ENCODE data around the gene TICAM2.

TICAM2 gene

GRCh38 chr5:115629903-115630302 lies 27.6 kb upstream of the TICAM2 start:
- H3K4me3 ChIP-seq (ENCODE audit: low read length): no peak overlapping the region
- H3K4me1 ChIP-seq (ENCODE audit: insufficient read depth, low read length): peaks cover 18% of the 10 kb centered on the region
- H3K36me3 ChIP-seq (ENCODE audit: insufficient read depth, low read length): no peaks in the 10 kb centered on the region
- H3K9ac ChIP-seq (ENCODE audit: low read depth, low read length): no peak overlapping the region
- no peaks in the 10 kb centered on the region for H3K27me3 ChIP-seq (ENCODE audit: insufficient read depth, low read length)
- H3K9me3 ChIP-seq (ENCODE audit: insufficient read depth, low read depth, low read length): no peaks in the 10 kb centered on the region
- 89% methylated on average over 1 of the region's 1 CpG for WGBS
- H3K27ac ChIP-seq (ENCODE audit: low read depth, low read length): no peak overlapping the region

GRCh38 chr5:115627295-115627865 lies 25.1 kb upstream of the TICAM2 start:
- H3K9me3 ChIP-seq (ENCODE audit: insufficient read depth, low read depth, low read length): no peaks in the 10 kb centered on the region
- peaks cover 24% of the 10 kb centered on the region for H3K4me1 ChIP-seq (ENCODE audit: insufficient read depth, low read length)
- H3K4me3 ChIP-seq (ENCODE audit: low read length): no peak overlapping the region
- WGBS: 96% methylated on average over 2 of the region's 5 CpGs
- peaks cover 15% of the 10 kb centered on the region; the same call in 1 of the 2 replicates for H3K36me3 ChIP-seq (ENCODE audit: insufficient read depth, low read length)
- no peaks in the 10 kb centered on the region for H3K27me3 ChIP-seq (ENCODE audit: insufficient read depth, low read length)
- H3K9ac ChIP-seq (ENCODE audit: low read depth, low read length): no peak overlapping the region
- no peak overlapping the region for H3K27ac ChIP-seq (ENCODE audit: low read depth, low read length)

GRCh38 chr5:115626445-115626823 lies 24.2 kb upstream of the TICAM2 start:
- Histone ChIP-seq H3K27me3 (ENCODE audit: insufficient read depth, low read length) (no peaks in the 10 kb centered on the region), H3K36me3 (ENCODE audit: insufficient read depth, low read length) (peaks cover 17% of the 10 kb centered on the region; the same call in 1 of the 2 replicates), H3K9me3 (ENCODE audit: insufficient read depth, low read depth, low read length) (no peaks in the 10 kb centered on the region), H3K27ac (ENCODE audit: low read depth, low read length) (peak overlapping the region; percentile 21; the same call in 1 of the 2 replicates), H3K4me3 (ENCODE audit: low read length) (peak overlapping the region; percentile 80), H3K9ac (ENCODE audit: low read depth, low read length) (peak overlapping the region; percentile 82), H3K4me1 (ENCODE audit: insufficient read depth, low read length) (peaks cover 24% of the 10 kb centered on the region)
- WGBS: 1% methylated on average over 8 of the region's 9 CpGs

- H3K36me3 ChIP-seq (ENCODE audit: insufficient read depth, low read length): peaks cover 21% of the 10 kb centered on the region
- H3K9ac ChIP-seq (ENCODE audit: low read depth, low read length): peak within 1 kb of the TSS; percentile 82
- H3K4me3 ChIP-seq (ENCODE audit: low read length): peak within 1 kb of the TSS; percentile 80
- peaks cover 24% of the 10 kb centered on the region for H3K4me1 ChIP-seq (ENCODE audit: insufficient read depth, low read length)
- no peaks in the 10 kb centered on the region for H3K9me3 ChIP-seq (ENCODE audit: insufficient read depth, low read depth, low read length)
- under 1% methylated on average over 77 of the region's 77 CpGs for WGBS
- peak within 1 kb of the TSS; percentile 82 for H3K27ac ChIP-seq (ENCODE audit: low read depth, low read length)
- no peaks in the 10 kb centered on the region for H3K27me3 ChIP-seq (ENCODE audit: insufficient read depth, low read length)
Measured at GRCh38 chr5:115625579-115626444, 23.5 kb upstream of the TICAM2 start, which contains the start of gene TMED7. TSS of gene TMED7 (minus strand) at chr5:115626036. CDS start at chr5:115625792, 244 bp downstream.

- 52% methylated on average over 3 of the region's 3 CpGs for WGBS
- Histone ChIP-seq H3K27me3 (ENCODE audit: insufficient read depth, low read length) (no peaks in the 10 kb centered on the region), H3K27ac (ENCODE audit: low read depth, low read length) (peak overlapping the region; percentile 82; the same call in 1 of the 2 replicates)
Measured at GRCh38 chr5:115624994-115625393, 22.7 kb upstream of the TICAM2 start.

GRCh38 chr5:115623658-115624057 lies 21.4 kb upstream of the TICAM2 start:
- no peak overlapping the region for H3K9ac ChIP-seq (ENCODE audit: low read depth, low read length)
- WGBS: 90% methylated on average over 5 of the region's 5 CpGs
- peak overlapping the region; percentile 80; the same call in 1 of the 2 replicates for H3K4me3 ChIP-seq (ENCODE audit: low read length)
- no peaks in the 10 kb centered on the region for H3K27me3 ChIP-seq (ENCODE audit: insufficient read depth, low read length)
- peaks cover 43% of the 10 kb centered on the region for H3K36me3 ChIP-seq (ENCODE audit: insufficient read depth, low read length)
- peaks cover 24% of the 10 kb centered on the region for H3K4me1 ChIP-seq (ENCODE audit: insufficient read depth, low read length)
- H3K27ac ChIP-seq (ENCODE audit: low read depth, low read length): no peak overlapping the region
- no peaks in the 10 kb centered on the region for H3K9me3 ChIP-seq (ENCODE audit: insufficient read depth, low read depth, low read length)

More at GRCh38 chr5:115624994-115625393, 22.7 kb upstream of the TICAM2 start:
- Histone ChIP-seq H3K4me1 (ENCODE audit: insufficient read depth, low read length) (peaks cover 24% of the 10 kb centered on the region), H3K4me3 (ENCODE audit: low read length) (peak overlapping the region; percentile 80), H3K9me3 (ENCODE audit: insufficient read depth, low read depth, low read length) (no peaks in the 10 kb centered on the region), H3K9ac (ENCODE audit: low read depth, low read length) (peak overlapping the region; percentile 82), H3K36me3 (ENCODE audit: insufficient read depth, low read length) (peaks cover 30% of the 10 kb centered on the region)

- WGBS: 90% methylated on average over 3 of the region's 4 CpGs
- no peak overlapping the region for H3K9ac ChIP-seq (ENCODE audit: low read depth, low read length)
- peaks cover 20% of the 10 kb centered on the region; the same call in 1 of the 2 replicates for H3K4me1 ChIP-seq (ENCODE audit: insufficient read depth, low read length)
- H3K36me3 ChIP-seq (ENCODE audit: insufficient read depth, low read length): peaks cover 64% of the 10 kb centered on the region
- no peak overlapping the region for H3K27ac ChIP-seq (ENCODE audit: low read depth, low read length)
- H3K4me3 ChIP-seq (ENCODE audit: low read length): no peak overlapping the region
- no peaks in the 10 kb centered on the region for H3K9me3 ChIP-seq (ENCODE audit: insufficient read depth, low read depth, low read length)
- no peaks in the 10 kb centered on the region for H3K27me3 ChIP-seq (ENCODE audit: insufficient read depth, low read length)
Measured at GRCh38 chr5:115621365-115621900, 19.2 kb upstream of the TICAM2 start.

GRCh38 chr5:115616892-115617291 lies 14.6 kb upstream of the TICAM2 start:
- Histone ChIP-seq H3K4me1 (ENCODE audit: insufficient read depth, low read length) (no peaks in the 10 kb centered on the region), H3K27me3 (ENCODE audit: insufficient read depth, low read length) (no peaks in the 10 kb centered on the region), H3K9ac (ENCODE audit: low read depth, low read length) (no peak overlapping the region), H3K9me3 (ENCODE audit: insufficient read depth, low read depth, low read length) (no peaks in the 10 kb centered on the region), H3K4me3 (ENCODE audit: low read length) (no peak overlapping the region), H3K36me3 (ENCODE audit: insufficient read depth, low read length) (peaks cover 89% of the 10 kb centered on the region), H3K27ac (ENCODE audit: low read depth, low read length) (no peak overlapping the region)
- WGBS: no CpG with 5 or more reads among the region's 1 CpG

- peaks cover 92% of the 10 kb centered on the region for H3K36me3 ChIP-seq (ENCODE audit: insufficient read depth, low read length)
Measured at GRCh38 chr5:115616472-115616871, 14.2 kb upstream of the TICAM2 start.

GRCh38 chr5:115611873-115612272 lies 9.6 kb upstream of the TICAM2 start:
- 96% methylated on average over 5 of the region's 5 CpGs for WGBS
- Histone ChIP-seq H3K4me1 (ENCODE audit: insufficient read depth, low read length) (peaks cover 13% of the 10 kb centered on the region), H3K9ac (ENCODE audit: low read depth, low read length) (no peak overlapping the region), H3K4me3 (ENCODE audit: low read length) (no peak overlapping the region), H3K36me3 (ENCODE audit: insufficient read depth, low read length) (peaks cover 57% of the 10 kb centered on the region), H3K27ac (ENCODE audit: low read depth, low read length) (no peak overlapping the region), H3K9me3 (ENCODE audit: insufficient read depth, low read depth, low read length) (no peaks in the 10 kb centered on the region), H3K27me3 (ENCODE audit: insufficient read depth, low read length) (no peaks in the 10 kb centered on the region)

More at GRCh38 chr5:115616472-115616871, 14.2 kb upstream of the TICAM2 start:
- Histone ChIP-seq H3K4me3 (ENCODE audit: low read length) (no peak overlapping the region), H3K9me3 (ENCODE audit: insufficient read depth, low read depth, low read length) (no peaks in the 10 kb centered on the region), H3K27me3 (ENCODE audit: insufficient read depth, low read length) (no peaks in the 10 kb centered on the region), H3K27ac (ENCODE audit: low read depth, low read length) (no peak overlapping the region), H3K9ac (ENCODE audit: low read depth, low read length) (no peak overlapping the region), H3K4me1 (ENCODE audit: insufficient read depth, low read length) (no peaks in the 10 kb centered on the region)

- 90% methylated on average over 2 of the region's 2 CpGs for WGBS
- H3K36me3 ChIP-seq (ENCODE audit: insufficient read depth, low read length): peaks cover 19% of the 10 kb centered on the region
Measured at GRCh38 chr5:115607935-115608334, 5.7 kb upstream of the TICAM2 start.

More at GRCh38 chr5:115607935-115608334, 5.7 kb upstream of the TICAM2 start:
- Histone ChIP-seq H3K9me3 (ENCODE audit: insufficient read depth, low read depth, low read length) (no peaks in the 10 kb centered on the region), H3K4me3 (ENCODE audit: low read length) (no peak overlapping the region), H3K9ac (ENCODE audit: low read depth, low read length) (no peak overlapping the region), H3K27me3 (ENCODE audit: insufficient read depth, low read length) (no peaks in the 10 kb centered on the region), H3K4me1 (ENCODE audit: insufficient read depth, low read length) (peaks cover 15% of the 10 kb centered on the region), H3K27ac (ENCODE audit: low read depth, low read length) (no peak overlapping the region)

All from HUES64 (cell line).